ENCODE measurements around the gene SPDYE1.

DNA sequence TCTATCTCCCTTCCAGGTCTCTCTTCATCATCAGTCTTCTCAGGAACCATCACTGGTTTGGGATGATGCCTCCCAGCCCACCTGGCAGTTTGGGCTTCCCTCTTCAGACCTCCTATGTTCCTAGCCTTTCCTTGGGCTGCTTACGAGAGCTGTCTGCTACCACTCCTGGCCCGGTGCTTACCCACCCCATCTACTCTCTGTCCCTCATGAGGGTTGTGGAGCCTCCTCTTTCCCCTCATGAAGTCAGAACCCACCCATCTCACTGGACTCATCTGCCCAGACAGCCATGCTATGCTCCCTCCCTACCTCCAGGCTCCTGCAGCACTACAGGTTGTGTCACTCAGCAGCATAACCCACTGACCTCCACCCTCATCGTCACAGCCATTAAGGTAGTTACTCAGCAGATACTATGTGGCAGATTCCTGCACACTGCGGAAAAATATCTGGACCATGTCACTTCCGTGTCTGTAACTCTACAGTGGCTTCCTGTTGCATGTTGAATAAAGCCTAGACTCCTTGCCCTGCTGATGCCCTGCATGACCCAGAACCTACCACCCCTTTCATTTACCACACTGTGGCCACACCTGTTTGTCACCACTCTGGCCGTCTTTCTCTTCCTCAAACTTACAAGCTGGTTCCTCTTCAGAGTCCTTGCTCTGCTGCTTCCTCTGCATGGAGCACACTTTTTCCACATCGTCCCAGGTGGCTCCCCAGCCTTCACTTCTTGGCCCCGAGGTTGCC, 48.8 kb downstream of the SPDYE1 start:
- TF ChIP-seq, protein P1, sequence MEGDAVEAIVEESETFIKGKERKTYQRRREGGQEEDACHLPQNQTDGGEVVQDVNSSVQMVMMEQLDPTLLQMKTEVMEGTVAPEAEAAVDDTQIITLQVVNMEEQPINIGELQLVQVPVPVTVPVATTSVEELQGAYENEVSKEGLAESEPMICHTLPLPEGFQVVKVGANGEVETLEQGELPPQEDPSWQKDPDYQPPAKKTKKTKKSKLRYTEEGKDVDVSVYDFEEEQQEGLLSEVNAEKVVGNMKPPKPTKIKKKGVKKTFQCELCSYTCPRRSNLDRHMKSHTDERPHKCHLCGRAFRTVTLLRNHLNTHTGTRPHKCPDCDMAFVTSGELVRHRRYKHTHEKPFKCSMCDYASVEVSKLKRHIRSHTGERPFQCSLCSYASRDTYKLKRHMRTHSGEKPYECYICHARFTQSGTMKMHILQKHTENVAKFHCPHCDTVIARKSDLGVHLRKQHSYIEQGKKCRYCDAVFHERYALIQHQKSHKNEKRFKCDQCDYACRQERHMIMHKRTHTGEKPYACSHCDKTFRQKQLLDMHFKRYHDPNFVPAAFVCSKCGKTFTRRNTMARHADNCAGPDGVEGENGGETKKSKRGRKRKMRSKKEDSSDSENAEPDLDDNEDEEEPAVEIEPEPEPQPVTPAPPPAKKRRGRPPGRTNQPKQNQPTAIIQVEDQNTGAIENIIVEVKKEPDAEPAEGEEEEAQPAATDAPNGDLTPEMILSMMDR (IDR thresholded peaks at IDR 0.05), result no peak
- no peak for TF ChIP-seq POLR2A (IDR thresholded peaks at IDR 0.05)
